ENCODE measurements around the gene GALNTL6.
A peak's percentile ranks its signal among the peaks of the same experiment; 100 is the strongest.

GALNTL6 gene

GRCh38 chr4:173044340-173044739 lies 1231.1 kb downstream of the GALNTL6 start:
- DNase-seq, result no peak

GRCh38 chr4:173045571-173045970 lies 1232.4 kb downstream of the GALNTL6 start:
- DNase-seq, result no peak

- DNase-seq, result no peak
Observed at GRCh38 chr4:173046144-173046543, 1232.9 kb downstream of the GALNTL6 start.

- DNase-seq, result no peak
Observed at GRCh38 chr4:173046818-173047217, 1233.6 kb downstream of the GALNTL6 start.

GRCh38 chr4:173051232-173051631 lies 1238.0 kb downstream of the GALNTL6 start:
- DNase-seq, result no peak

- no peak for DNase-seq
Observed at GRCh38 chr4:173051716-173052115, 1238.5 kb downstream of the GALNTL6 start.

- no peak for DNase-seq
Observed at GRCh38 chr4:173052439-173052838, 1239.2 kb downstream of the GALNTL6 start.

GRCh38 chr4:173056271-173056670 lies 1243.1 kb downstream of the GALNTL6 start:
- DNase-seq, result no peak

GRCh38 chr4:173056710-173057109 lies 1243.5 kb downstream of the GALNTL6 start:
- DNase-seq, result no peak

- DNase-seq, result no peak
Observed at GRCh38 chr4:173057442-173057841, 1244.2 kb downstream of the GALNTL6 start.

- no peak for DNase-seq
Observed at GRCh38 chr4:173057901-173058300, 1244.7 kb downstream of the GALNTL6 start.

- DNase-seq, result no peak
Observed at GRCh38 chr4:173061160-173061559, 1248.0 kb downstream of the GALNTL6 start.

GRCh38 chr4:173073939-173074500 lies 1260.8 kb downstream of the GALNTL6 start:
- no peak for DNase-seq

GRCh38 chr4:173074501-173074946 lies 1261.3 kb downstream of the GALNTL6 start:
- DNase-seq, result peak; percentile 45

GRCh38 chr4:173076903-173077634 lies 1263.9 kb downstream of the GALNTL6 start:
- no peak for DNase-seq

GRCh38 chr4:173088144-173088543 lies 1274.9 kb downstream of the GALNTL6 start:
- no peak for DNase-seq
